ENCODE data around the gene MAD2L1BP.

- TF ChIP-seq ZNF274 (IDR thresholded peaks at IDR 0.05; ENCODE audit: low read depth, low read length) (no peak), YY1 (IDR thresholded peaks at IDR 0.05; ENCODE audit: insufficient read depth, insufficient read length) (no peak)
Observed at GRCh38 chr6:43670623-43670986, 35.0 kb downstream of the MAD2L1BP start.

Data from NT2/D1 (cell line).